Uterus (tissue), 4 donors: ENCODE results near the gene PRR19. TPM values are rescaled to one million over a fixed set of nuclear protein-coding genes. Genes with fewer than 3 reads are reported as not detected.

Source experiments
- DNase-seq, 2 donors: peaks; one replicate each; pipeline ENCODE4 v3.0.0-alpha.2; 2019 to 2020
- H3K27ac ChIP-seq, 2 donors: fragments of 200-600 bp; sonication (generic); 1 replicate in 1 of 2; 2 replicates in 1 of 2; pipeline ENCODE4 v1.5.1; 2016 to 2018
- H3K27me3 ChIP-seq, 2 donors: fragments of 200-600 bp; sonication (generic); one replicate each; pipeline ENCODE4 v1.5.1; 2018 to 2019; ENCODE audit warnings: control low read depth in 1 of 2
- H3K36me3 ChIP-seq, 2 donors: fragments of 200-600 bp; sonication (generic); one replicate each; pipeline ENCODE4 v1.5.1; 2019; ENCODE audit warnings: control low read depth in 1 of 2
- H3K4me1 ChIP-seq, 2 donors: fragments of 200-600 bp; sonication (generic); one replicate each; pipeline ENCODE4 v1.5.1; 2018 to 2019; ENCODE audit warnings: control low read depth in 1 of 2
- H3K4me3 ChIP-seq, 2 donors: fragments of 200-600 bp; sonication (generic); 1 replicate in 1 of 2; 2 replicates in 1 of 2; pipeline ENCODE4 v1.5.1; 2018 to 2019; ENCODE audit warnings: mild to moderate bottlenecking in 1 of 2
- H3K9me3 ChIP-seq, 2 donors: fragments of 200-600 bp; sonication (generic); one replicate each; pipeline ENCODE4 v1.5.1; 2019; ENCODE audit warnings: control low read depth in 1 of 2
- POLR2A ChIP-seq, 2 donors: fragments of 450-650 bp; IDR thresholded peaks; one replicate each; pipeline ENCODE4 v1.6.1; 2016; ENCODE audit warnings: antibody characterized with exemption in 2 of 2, mild to moderate bottlenecking in 1 of 2, moderate library complexity in 1 of 2
- intact Hi-C: fragments of 100-400 bp; cut with DNase I; formaldehyde crosslinking; loops from one replicate; pipeline ENCODE4 v1.15.1; 2023; ENCODE audit warnings: low total_unique reads
- total RNA-seq, 4 donors: library from RNA; depleted of rRNA in 3 of 4; stranded (reverse); fragments of >200 nt in 3 of 4; gene quantifications; one replicate each; pipeline versions ENCODE4 v1.1.0 to v1.2.4, GENCODE V29; 2014 to 2023
- TF ChIP-seq, protein P1 (sequence below), 4 experiments: fragments of 200-600 bp in 2 of 4; fragments of 450-650 bp in 2 of 4; sonication (generic) in 2 of 4; IDR thresholded peaks; one replicate each; pipeline ENCODE4 v1.5.1; 2016 to 2019; ENCODE audit warnings: antibody characterized with exemption in 4 of 4, mild to moderate bottlenecking in 2 of 4, moderate library complexity in 1 of 4
- donor health status: DM: yes; HTN: yes; CAD: no.

Gene PRR19
- total RNA-seq, 4 donors from 2014 or later = 0.14 TPM; not detected in 3

DNA sequence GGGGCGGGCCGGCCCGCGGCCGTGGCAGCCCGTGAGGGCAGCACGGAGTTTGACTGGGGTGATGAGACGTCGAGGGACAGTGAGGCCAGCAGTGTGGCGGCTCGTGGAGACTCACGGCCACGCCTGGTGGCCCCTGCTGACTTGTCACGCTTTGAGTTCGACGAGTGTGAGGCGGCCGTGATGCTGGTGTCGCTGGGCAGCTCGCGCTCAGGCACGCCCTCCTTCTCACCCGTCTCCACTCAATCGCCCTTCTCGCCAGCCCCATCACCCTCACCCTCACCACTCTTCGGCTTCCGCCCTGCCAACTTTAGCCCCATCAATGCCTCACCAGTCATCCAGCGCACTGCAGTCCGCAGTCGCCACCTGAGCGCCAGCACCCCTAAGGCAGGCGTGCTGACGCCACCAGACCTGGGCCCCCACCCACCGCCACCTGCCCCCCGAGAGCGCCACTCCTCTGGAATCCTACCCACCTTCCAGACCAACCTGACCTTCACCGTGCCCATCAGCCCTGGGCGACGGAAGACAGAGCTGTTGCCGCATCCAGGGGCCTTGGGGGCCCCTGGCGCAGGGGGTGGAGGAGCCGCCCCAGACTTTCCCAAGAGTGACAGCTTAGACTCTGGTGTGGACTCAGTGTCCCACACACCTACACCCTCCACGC is 28.4 kb upstream of the PRR19 start:
- H3K4me3 ChIP-seq = no peak overlapping the region
- H3K4me1 ChIP-seq = peaks cover 5 to 28% of the 10 kb centered on the region in 2 donors
- intact Hi-C loops = no loop called here
- no peaks in the 10 kb centered on the region for H3K27me3 ChIP-seq
- no peak for DNase-seq
- H3K9me3 ChIP-seq = no peaks in the 10 kb centered on the region
- no peak for TF ChIP-seq POLR2A (IDR thresholded peaks at IDR 0.05)
- TF ChIP-seq, protein P1, sequence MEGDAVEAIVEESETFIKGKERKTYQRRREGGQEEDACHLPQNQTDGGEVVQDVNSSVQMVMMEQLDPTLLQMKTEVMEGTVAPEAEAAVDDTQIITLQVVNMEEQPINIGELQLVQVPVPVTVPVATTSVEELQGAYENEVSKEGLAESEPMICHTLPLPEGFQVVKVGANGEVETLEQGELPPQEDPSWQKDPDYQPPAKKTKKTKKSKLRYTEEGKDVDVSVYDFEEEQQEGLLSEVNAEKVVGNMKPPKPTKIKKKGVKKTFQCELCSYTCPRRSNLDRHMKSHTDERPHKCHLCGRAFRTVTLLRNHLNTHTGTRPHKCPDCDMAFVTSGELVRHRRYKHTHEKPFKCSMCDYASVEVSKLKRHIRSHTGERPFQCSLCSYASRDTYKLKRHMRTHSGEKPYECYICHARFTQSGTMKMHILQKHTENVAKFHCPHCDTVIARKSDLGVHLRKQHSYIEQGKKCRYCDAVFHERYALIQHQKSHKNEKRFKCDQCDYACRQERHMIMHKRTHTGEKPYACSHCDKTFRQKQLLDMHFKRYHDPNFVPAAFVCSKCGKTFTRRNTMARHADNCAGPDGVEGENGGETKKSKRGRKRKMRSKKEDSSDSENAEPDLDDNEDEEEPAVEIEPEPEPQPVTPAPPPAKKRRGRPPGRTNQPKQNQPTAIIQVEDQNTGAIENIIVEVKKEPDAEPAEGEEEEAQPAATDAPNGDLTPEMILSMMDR (IDR thresholded peaks at IDR 0.05) = no peak
- no peaks in the 10 kb centered on the region for H3K36me3 ChIP-seq
- no peak overlapping the region for H3K27ac ChIP-seq

DNA sequence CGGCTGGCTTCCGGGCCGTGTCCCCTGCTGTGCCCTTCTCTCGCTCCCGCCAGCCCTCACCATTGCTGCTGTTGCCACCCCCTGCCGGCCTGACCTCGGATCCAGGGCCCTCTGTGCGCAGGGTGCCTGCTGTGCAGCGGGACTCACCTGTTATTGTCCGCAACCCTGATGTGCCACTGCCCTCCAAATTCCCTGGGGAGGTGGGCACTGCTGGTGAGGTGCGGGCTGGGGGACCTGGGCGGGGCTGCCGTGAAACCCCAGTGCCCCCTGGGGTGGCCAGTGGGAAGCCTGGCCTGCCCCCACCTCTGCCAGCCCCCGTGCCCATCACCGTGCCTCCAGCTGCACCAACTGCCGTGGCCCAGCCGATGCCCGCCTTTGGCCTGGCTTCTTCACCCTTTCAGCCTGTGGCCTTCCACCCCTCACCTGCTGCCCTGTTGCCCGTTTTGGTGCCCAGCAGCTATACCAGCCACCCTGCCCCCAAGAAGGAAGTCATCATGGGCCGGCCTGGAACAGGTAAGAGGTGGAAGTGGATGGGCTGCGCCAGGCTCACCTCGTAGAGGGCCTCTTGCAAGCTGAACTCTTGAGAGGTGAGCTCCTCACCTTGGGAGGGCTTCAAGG is 27.8 kb upstream of the PRR19 start:
- TF ChIP-seq POLR2A (IDR thresholded peaks at IDR 0.05) = no peak
- TF ChIP-seq, protein P1 (IDR thresholded peaks at IDR 0.05) = no peak
- Histone ChIP-seq H3K9me3 (no peaks in the 10 kb centered on the region), H3K4me1 (peaks cover 5 to 34% of the 10 kb centered on the region in 2 donors), H3K27ac (no peak overlapping the region), H3K36me3 (no peaks in the 10 kb centered on the region), H3K27me3 (no peaks in the 10 kb centered on the region), H3K4me3 (no peak overlapping the region)
- no peak for DNase-seq
- intact Hi-C loops = no loop called here

DNA sequence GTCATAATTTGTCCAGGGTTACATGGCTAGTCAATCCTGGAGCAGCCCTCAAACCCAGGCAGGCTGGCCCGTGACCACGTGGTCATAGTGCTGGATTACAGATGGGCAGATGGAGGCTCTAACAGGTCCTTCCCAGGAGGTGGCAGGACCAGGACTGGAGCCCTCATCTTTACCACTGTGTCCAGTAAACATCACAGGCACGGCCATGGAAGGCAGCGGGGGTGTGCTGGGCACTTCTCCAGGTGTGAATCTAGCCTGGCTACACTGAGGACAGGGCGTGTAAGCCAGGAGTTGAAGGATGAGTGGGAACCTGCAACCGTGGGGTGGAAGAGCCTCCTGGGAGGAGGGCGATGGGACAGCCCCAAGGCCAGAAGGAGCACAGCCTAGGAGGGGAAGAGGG is 26.8 kb upstream of the PRR19 start:
- Histone ChIP-seq H3K4me1 (peaks cover 5 to 36% of the 10 kb centered on the region in 2 donors), H3K9me3 (no peaks in the 10 kb centered on the region), H3K27me3 (no peaks in the 10 kb centered on the region), H3K27ac (no peak overlapping the region), H3K4me3 (no peak overlapping the region), H3K36me3 (no peaks in the 10 kb centered on the region)
- TF ChIP-seq, protein P1 (IDR thresholded peaks at IDR 0.05) = no peak
- no peak for TF ChIP-seq POLR2A (IDR thresholded peaks at IDR 0.05)
- intact Hi-C loops = no loop called here
- DNase-seq = no peak

DNA sequence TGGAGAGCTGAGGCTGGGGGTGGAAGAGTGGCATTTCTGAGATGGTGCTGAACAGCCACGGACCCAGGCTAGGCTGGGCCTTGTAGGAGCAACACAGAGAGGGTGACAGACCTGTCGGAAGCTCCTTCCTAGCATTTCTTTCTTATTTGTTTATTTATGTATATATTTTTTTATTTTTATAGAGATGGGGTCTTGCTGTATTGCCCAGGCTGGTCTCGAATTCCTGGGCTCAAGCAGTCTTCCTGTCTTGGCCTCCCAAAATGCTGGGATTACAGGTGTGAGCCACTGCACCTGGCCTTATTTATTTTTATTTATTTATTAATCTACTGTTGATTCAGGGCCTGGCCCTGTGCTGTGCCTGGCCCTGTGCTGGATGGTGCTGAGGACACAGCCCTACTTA is 26.4 kb upstream of the PRR19 start:
- intact Hi-C loops = no loop called here
- no peaks in the 10 kb centered on the region for H3K36me3 ChIP-seq
- no peaks in the 10 kb centered on the region for H3K27me3 ChIP-seq
- H3K4me3 ChIP-seq = no peak overlapping the region
- no peak for TF ChIP-seq POLR2A (IDR thresholded peaks at IDR 0.05)
- TF ChIP-seq, protein P1 (IDR thresholded peaks at IDR 0.05) = no peak
- H3K27ac ChIP-seq = peak overlapping the region in 1 of 2 donors; percentile 97
- H3K9me3 ChIP-seq = no peaks in the 10 kb centered on the region
- no peak for DNase-seq
- H3K4me1 ChIP-seq = peaks cover 5 to 32% of the 10 kb centered on the region in 2 donors

DNA sequence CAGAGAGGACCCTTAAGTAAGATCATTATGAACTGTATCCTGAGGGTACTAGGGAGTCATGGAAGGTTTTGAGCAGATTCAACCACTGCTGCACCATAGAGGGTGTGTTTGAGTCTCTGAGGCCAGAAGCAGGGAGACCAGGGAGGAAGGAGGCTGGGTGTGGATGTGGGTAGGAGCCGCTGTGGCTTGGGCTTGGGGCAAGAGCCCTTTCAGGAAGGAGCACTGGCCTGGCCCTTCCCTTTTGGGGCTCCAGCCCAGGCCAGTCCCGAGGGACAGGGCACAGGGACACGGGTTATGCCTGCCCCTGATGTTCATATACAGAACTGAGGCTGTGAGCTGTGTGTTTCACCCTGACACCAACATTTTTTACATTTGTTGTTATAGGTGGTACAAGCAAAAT is 25.6 kb upstream of the PRR19 start:
- DNase-seq = no peak
- intact Hi-C loops = no loop called here
- TF ChIP-seq POLR2A (IDR thresholded peaks at IDR 0.05) = no peak
- TF ChIP-seq, protein P1 (IDR thresholded peaks at IDR 0.05) = no peak
- Histone ChIP-seq H3K27me3 (no peaks in the 10 kb centered on the region), H3K9me3 (no peaks in the 10 kb centered on the region), H3K4me3 (no peak overlapping the region), H3K27ac (peak overlapping the region in 1 of 2 donors; percentile 97), H3K4me1 (peaks cover 0 to 28% of the 10 kb centered on the region in 2 donors), H3K36me3 (no peaks in the 10 kb centered on the region)
